Stimulated activated CD8-positive, alpha-beta memory T cell treated with anti-CD3 and anti-CD28 coated beads, Interleukin-4, amount 100 ng/mL, for 1 hour (primary cell): ENCODE data around the gene TPSB2.
"Not testable (repeated sequence)": the region's sequence is repeated elsewhere in the genome, so short reads cannot be mapped to it uniquely, and the experiment has no call there.

Experiments
- DNase-seq, 2 donors: peaks; one replicate each; pipeline ENCODE4 v3.0.0-alpha.2; 2020; ENCODE audit warnings: low read depth in 2 of 2, low spot score in 1 of 2

TPSB2 gene

DNA sequence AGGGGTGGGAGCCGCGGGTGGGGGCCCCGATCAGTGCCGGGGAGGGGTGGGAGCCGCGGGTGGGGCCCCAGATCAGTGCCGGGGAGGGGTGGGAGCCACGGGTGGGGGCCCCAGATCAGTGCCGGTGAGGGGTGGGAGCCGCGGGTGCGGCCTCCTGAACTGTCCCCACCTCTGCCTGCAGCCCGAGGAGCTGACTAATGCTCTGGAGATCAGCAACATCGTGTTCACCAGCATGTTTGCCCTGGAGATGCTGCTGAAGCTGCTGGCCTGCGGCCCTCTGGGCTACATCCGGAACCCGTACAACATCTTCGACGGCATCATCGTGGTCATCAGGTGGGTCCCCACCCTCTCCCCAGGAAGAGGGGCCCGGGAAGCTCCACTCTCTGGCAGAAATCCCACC, 25.1 kb downstream of the TPSB2 start:
- no peak for DNase-seq

DNA sequence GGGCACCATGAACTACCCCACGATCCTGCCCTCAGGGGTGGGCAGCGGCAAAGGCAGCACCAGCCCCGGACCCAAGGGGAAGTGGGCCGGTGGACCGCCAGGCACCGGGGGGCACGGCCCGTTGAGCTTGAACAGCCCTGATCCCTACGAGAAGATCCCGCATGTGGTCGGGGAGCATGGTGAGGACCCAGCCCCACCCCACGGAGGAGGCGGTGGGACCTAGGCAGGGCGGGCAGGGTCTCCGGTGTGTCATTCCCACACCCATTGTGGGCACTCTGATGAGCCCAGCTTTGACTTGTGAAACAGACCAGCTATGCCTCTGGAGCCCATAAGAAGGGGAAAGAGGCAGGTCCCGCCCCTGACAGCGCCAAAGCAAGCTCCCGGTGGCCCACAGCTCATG, 27.7 kb downstream of the TPSB2 start:
- DNase-seq = no peak

DNA sequence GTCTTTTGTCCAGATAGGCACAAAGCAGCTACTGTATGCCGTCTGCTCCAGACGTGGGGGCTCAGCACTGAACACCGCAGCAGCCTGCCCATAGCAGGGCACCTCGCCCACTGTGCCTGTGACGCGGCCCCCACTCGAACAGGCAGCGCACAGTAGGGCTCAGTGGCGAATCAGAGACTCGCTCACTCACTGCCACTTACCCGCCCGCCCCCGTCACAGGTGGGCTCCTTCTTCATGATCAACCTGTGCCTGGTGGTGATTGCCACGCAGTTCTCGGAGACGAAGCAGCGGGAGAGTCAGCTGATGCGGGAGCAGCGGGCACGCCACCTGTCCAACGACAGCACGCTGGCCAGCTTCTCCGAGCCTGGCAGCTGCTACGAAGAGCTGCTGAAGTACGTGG, 28.5 kb downstream of the TPSB2 start:
- no peak for DNase-seq

DNA sequence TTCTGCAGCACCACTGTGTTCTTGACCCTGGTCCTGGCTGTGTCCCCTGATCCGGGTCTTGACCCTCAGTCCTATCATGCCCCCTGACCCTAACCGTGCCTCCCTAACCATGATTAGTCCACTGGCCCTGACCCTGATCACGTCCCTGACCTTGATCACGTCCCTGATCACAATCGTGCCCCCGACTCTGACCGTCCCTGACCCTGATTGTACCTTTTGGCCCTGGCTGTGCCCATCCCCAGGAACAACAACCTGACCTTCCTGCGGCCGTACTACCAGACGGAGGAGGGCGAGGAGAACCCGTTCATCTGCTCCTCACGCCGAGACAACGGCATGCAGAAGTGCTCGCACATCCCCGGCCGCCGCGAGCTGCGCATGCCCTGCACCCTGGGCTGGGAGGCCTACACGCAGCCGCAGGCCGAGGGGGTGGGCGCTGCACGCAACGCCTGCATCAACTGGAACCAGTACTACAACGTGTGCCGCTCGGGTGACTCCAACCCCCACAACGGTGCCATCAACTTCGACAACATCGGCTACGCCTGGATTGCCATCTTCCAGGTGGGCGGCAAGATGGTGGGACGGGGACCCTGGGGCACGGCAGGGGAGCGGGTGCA, 29.9 kb downstream of the TPSB2 start:
- no peak for DNase-seq

DNA sequence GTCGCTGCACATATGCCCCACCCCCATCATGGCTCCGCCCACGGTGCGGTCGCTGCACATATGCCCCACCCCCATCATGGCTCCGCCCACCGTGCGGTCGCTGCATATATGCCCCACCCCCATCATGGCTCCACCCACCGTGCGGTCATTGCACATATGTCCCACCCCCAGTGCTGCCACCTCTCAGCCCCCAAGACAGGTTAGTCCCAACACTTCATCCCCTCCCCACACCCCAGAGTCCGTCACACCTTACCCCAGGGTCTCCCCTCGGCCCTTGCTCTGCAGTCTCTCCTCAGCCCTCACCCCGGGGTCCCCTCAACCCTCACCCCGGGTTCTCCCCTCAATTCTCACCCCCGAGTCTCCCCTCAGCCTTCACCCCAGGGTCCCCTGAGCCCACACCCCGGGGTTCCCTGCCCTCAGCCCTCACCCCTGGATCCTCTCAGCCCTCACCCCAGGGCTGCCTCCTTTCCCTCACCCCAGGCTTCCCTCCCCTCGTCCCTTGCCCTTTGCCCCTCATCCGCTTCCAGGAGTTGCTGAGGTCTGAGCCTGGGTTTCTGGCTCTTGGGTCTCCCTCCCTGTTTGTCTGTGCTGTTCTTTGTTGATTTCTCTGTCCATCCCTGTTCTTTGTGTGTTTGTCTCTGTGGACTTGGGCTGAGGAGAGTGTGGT, 30.5 kb downstream of the TPSB2 start:
- DNase-seq = no peak

DNA sequence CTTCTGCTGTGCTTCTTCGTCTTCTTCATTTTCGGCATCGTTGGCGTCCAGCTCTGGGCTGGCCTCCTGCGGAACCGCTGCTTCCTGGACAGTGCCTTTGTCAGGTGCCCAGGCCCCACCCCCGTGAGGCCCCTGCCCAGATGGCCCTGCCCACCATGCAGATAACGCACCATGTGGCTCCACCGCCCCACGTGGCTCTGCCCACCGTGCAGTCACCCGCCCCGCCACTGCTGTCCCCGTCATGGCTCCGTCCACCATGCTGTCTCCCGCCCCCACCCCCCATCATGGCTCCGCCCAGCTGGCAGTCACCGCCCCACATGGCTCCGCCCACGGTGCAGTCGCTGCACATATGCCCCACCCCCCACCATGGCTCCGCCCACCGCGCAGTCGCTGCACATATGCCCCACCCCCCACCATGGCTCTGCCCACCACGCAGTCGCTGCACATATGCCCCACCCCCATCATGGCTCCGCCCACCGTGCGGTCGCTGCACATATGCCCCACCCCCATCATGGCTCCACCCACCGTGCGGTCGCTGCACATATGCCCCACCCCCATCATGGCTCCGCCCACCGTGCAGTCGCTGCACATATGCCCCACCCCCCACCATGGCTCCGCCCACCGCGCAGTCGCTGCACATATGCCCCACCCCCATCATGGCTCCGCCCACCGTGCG, 31.2 kb downstream of the TPSB2 start:
- DNase-seq = not testable (repeated sequence)

DNA sequence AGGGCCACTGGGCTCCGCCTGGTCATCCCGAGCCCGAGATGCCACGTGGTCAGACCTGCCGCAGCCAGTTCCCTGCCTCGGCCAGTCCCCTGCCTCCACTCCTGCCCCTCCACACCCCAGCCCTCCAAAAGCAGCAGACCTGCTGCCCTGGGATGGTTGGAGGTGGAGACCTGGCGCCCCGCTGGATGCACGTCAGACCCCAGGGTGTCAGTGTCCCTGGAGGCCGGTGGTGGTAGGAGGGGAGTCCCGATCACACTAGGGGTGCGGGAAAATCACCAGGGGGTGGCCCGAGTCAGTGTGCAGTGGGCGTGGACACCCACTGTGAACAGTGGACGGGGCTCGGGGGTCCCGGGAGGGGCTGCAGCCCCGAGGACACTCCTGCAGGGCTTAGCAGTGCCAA, 31.8 kb downstream of the TPSB2 start:
- no peak for DNase-seq

DNA sequence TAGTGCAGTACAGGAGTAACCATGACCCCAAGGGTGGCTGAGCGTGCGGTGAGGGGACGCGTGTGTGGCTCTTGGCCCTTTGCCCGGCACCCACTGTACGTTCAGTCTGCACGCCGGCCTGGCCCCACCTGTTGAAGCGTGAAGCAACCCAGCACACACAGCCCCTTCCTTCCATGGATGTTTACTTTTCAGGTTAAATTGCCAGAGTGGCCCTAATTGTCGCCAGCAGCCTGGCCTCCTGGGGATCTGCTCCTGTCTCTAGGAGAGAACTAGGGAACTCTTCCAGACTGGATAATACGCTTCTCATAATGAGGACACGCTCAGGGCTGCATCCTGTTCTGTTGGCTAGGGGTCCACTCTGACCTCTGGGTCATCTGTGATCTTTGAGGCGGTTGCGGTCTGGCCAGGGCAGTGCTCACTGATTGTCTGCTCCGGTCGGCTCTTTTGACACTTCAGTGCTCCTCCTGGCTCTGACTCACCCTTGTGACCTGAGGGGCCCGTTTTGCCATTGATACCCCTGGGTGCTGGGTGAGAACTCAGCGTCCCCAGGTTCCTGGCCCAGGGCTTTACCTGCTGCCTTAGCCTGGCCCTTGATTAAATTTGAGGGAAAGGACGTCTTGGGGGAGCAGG, 32.6 kb downstream of the TPSB2 start:
- DNase-seq = no peak

DNA sequence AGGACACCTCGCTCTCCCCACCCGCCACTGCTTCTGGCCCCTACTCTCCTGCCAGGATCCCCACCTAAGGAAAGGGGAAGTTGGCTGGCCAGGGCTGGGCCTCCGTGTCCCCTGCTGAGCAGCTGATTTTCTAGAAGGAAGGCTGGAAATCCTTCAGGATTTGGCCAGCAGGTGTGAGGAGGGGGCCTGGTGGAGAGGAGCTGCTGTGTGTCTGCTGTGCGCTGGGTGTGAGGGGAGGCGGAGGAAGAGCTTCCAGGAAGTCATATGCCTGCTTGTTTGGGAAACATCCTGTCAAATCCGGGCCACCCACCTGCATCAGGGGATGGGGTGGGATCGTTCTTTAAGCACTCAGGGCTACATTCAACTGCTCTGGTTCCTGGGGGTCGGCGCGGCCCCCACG, 33.5 kb downstream of the TPSB2 start:
- DNase-seq = no peak

DNA sequence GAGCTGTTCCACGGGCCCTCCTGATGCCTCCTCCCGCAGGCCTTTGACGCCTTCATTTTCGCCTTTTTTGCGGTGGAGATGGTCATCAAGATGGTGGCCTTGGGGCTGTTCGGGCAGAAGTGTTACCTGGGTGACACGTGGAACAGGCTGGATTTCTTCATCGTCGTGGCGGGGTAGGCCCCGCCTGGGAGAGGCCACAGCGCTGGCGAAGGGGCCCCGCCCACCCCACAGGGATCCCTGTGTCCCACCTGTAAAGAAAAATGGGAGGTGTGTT, 34.7 kb downstream of the TPSB2 start:
- DNase-seq = no peak

DNA sequence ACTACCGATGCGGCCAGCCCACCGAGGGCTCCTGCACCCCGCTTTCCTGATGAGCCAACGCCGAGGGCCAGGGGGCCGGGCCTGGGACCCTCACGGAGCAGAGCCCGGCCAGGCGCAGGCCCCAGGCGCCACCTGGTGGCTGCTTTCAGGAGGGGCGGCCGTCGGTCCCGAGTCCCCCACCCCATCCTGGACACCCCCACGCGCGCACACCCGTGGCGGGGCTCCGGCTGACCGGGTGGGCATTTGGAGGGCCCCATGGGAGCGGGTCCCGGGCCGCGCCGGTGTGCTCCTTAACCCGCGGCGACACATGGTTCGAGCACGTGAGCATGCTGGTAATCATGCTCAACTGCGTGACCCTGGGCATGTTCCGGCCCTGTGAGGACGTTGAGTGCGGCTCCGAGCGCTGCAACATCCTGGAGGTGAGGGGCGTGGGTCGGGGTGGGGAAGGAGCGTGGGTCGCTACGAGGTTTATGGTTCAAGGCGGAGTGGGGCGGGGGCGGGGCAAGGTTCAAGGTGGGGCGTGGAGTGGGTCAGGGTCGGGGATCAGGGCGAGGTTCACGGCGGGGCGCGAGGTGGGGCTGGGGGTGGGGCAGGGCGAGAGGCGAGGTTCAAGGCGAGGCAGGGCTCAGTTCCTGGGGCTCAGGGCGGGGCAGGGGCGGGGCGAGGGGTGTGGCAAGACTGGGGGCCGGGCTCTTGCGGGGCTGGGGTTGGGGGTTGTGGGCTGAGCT, 35.2 kb downstream of the TPSB2 start:
- no peak for DNase-seq

DNA sequence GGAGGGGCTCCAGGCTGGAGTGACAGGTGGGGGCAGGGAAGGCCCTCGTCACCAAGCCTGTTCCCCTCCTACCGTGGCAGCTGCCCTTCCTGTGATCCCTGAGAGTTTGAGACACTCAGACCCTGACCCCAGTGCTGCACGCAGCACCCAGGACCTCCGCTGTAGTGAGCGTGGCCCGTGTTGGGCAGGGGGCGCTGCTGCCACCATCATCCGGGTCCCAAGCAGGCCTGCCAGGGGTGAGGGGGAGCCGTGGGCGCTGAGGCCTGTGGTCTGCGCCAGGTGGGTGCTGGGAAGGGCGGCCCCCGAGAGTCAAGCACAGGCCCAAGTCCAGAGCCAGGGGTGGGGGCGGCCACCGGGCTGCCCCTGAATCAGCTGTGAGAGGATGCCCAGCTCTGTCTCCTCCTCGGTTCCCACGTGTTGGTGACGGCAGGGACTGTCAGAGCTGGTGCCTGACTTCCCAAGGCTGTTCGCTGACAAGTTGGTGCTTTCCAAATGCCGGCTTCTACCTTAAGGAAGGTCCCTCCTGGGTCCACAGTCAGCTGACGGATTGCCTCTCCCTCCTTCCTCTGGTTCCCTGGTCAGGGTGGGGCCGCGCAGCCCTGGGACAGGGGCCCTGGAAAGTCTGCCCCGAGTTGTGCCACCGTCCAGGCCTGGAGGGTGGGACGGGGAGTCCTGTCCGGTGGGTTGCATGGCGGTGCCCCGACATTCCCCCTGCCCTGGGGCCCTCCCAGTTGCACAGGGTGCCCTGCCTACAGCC, 36.0 kb downstream of the TPSB2 start:
- DNase-seq = no peak

DNA sequence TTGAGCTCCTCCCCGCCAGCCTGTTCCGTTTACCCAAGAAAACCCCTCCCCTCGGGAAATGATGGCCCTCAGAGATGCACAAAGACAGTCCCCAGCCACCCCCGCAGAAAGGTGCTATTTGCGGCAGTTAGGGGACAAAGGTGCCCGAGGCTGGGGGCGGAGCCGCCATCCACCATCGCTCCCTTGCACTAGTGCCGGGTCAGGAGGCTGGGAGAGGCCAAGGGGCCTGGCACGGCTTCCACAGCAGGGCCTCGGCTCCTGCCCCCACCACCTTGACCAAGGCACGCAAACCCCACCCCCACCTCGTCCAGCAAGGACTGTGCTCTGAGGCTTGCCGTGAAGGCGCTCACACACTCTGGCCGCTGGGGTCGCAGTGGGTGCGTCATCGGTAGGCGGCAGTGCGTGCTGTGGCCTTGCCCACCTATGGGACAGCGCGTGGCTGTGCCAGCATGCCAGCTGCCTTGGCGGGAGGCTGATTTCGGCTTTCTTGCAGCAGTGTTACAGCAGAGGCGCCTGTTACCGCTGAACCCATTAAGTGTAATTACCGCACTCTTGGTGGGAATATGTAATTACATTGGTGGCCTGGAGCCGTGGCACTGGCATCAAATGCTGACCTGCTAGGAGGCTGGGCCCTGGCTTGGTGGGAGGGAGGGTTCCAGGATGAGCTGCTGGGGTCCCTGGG, 36.7 kb downstream of the TPSB2 start:
- no peak for DNase-seq

DNA sequence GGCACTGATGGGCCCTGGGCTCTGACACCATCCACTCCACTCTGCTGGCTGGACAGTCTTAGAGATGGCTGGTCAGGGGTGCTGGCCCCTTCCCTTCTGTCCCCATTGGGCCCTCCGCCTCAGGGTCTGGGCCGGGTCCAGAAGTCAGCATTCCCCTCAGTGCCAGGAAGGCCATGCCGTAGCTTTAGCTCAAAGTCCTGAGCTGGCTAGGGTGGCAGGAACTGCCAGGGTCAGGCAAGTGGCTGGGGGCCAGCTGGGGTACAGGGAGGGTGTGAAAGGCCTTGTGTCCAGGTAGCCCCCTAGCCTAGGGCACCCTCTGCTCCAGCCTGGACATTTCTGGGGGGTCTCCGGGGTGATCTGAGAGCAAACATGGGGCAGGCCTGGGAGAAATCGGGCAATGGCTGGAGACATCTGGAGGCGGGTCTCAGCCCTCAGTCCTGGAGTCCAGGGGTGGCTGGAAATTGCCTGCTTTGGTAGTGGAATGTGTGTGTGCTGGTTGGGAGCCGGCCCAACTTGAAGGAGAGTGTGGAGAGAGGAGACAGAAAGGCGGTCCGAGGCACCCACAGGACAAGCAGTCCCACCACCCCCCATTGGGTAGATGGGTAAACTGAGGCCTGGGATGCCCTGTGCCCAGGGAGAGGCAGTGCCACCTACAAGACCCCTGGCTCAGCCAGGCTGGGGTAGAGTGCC, 37.5 kb downstream of the TPSB2 start:
- no peak for DNase-seq

DNA sequence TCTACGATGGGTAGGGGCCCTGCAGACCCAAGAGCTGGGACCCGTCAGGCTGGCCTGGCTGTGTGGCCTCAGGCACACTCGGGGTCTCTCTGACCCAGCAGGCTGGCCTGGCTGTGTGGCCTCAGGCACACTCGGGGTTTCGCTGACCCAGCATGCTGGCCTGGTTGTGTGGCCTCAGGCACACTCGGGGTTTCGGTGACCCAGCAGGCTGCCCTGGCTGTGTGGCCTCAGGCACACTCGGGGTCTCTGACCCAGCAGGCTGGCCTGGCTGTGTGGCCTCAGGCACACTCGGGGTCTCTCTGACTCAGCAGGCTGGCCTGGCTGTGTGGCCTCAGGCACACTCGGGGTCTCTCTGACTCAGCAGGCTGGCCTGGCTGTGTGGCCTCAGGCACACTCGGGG, 39.2 kb downstream of the TPSB2 start:
- not testable (repeated sequence) for DNase-seq

DNA sequence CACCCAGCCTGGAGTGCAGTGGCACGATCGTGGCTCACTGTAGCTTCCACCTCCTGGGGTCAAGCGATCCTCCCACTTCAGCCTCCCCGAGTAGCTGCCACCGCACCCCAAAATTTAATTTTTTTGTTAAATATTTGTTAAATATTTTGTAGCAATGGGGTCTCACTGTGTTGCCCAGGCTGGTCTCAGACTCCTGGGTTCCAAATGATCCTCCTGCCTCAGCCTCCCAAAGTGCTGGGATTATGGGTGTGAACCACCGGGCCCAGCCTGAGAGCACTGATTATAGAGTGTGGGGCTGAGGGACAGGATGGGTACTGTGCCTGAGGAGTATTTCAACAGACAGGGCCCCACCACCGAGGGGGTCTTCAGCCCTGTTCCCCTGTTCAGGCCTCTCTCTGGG, 40.5 kb downstream of the TPSB2 start:
- DNase-seq = no peak

DNA sequence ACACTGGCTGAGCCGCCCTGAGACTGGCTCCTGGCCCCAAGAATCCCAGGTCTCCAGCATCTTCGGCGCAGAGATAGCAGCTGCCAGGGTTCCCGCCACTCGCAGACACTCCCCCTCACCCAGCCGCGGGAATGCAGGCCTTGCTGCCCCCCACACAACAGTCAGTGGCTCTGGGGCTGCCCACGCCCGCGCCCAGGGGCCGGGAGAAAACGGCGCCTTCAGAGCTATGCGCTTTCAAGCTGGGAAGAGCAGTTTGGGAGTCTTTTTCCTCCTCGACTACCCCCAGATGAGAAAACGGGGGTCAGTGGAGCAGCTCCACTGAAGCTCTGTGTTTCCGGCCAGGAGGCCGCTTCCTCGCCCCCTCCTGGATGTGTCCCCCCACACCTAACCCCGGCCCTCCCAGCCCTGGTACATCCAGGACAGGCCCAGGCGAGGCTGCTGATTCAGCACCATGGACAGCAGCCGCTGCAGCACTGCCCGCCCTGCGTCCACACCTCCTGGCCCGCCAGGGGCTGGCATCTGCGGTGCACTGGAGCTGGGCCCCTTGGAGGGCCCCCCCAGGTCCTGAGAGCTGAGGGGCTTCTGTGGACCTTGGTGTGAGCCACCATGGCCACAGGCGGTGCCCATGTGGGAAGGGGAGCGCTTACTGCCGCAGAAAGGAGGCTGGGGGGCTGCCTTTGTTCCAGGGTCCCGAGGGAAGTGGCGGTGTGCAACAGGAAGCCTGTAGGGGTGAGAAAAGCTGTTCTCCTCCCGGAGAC, 41.4 kb downstream of the TPSB2 start:
- no peak for DNase-seq

DNA sequence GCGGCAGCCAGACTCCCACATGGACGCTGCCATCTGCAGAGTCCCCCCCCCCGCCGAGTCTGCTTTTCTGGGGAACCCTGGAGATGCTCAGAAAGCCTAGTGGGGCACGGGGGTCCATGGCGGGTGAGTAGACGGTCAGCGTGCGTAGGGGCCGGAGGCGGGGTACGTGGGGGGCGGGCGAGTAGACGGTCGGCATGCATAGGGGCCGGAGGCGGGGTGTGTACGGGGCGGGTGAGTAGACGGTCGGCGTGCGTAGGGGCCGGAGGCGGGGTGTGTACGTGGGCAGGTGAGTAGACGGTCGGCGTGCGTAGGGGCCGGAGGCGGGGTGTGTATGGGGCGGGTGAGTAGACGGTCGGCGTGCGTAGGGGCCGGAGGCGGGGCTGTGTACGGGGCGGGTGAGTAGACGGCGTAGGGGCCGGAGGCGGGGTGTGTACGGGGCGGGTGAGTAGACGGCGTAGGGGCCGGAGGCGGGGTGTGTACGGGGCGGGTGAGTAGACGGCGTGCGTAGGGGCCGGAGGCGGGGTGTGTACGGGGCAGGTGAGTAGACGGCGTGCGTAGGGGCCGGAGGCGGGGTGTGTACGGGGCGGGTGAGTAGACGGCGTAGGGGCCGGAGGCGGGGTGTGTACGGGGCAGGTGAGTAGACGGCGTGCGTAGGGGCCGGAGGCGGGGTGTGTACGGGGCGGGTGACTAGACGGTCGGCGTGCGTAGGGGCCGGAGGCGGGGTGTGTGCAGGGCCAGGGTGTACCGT, 44.4 kb downstream of the TPSB2 start:
- DNase-seq = not testable (repeated sequence)

DNA sequence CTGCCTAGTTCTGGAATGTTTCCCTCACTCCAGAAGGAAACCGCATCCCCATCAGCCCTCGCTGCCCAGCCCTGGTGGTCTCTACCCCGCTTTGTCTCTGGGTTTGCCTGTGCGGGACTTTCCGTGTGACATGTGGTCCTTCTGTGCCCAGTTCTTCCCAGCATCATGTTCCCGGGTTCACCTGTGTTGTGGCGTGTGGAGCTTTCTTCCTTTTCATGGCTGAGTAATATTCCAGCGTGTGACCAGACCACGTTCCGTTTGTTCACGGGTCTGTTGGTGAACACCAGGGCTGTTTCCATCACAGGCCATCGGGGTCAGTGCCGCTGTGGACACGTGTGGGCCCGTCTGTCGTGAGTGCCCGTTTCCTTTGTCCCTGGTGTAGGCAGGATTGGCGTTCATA, 45.0 kb downstream of the TPSB2 start:
- DNase-seq = no peak
